GM21737 (cell line): ENCODE results near the gene PPP1R1A.

Experiments
- ATAC-seq: cut with Tn5 transposase; IDR thresholded peaks from one replicate; pipeline ENCODE4 v1.9.1; 2021; ENCODE audit warnings: mild to moderate bottlenecking, moderate library complexity; ENCODE audit not compliant: unreplicated experiment

Gene PPP1R1A

GRCh38 chr12:54538136-54538700 lies 50.2 kb downstream of the PPP1R1A start:
- no peak for ATAC-seq

- ATAC-seq = no peak
Observed at GRCh38 chr12:54535474-54535873, 53.0 kb downstream of the PPP1R1A start.

GRCh38 chr12:54529581-54529980 lies 58.9 kb downstream of the PPP1R1A start:
- no peak for ATAC-seq
